Ureter (tissue), 1 donor: ENCODE measurements around the gene ENTPD6. TPM values are rescaled to one million over a fixed set of nuclear protein-coding genes. Genes with fewer than 3 reads are reported as not detected.
"Not testable (repeated sequence)": the region's sequence is repeated elsewhere in the genome, so short reads cannot be mapped to it uniquely, and the experiment has no call there.

Experiments
- DNase-seq: peaks from one replicate; pipeline ENCODE4 v3.0.0-alpha.2; 2020; ENCODE audit warnings: low spot score
- total RNA-seq: library from RNA; stranded (reverse); gene quantifications from one replicate; pipeline ENCODE4 v1.2.4, GENCODE V29; 2023
- donor health status: DM: yes; HTN: yes; CAD: no.

The ENTPD6 gene
- total RNA-seq, result 53.3 TPM

DNA sequence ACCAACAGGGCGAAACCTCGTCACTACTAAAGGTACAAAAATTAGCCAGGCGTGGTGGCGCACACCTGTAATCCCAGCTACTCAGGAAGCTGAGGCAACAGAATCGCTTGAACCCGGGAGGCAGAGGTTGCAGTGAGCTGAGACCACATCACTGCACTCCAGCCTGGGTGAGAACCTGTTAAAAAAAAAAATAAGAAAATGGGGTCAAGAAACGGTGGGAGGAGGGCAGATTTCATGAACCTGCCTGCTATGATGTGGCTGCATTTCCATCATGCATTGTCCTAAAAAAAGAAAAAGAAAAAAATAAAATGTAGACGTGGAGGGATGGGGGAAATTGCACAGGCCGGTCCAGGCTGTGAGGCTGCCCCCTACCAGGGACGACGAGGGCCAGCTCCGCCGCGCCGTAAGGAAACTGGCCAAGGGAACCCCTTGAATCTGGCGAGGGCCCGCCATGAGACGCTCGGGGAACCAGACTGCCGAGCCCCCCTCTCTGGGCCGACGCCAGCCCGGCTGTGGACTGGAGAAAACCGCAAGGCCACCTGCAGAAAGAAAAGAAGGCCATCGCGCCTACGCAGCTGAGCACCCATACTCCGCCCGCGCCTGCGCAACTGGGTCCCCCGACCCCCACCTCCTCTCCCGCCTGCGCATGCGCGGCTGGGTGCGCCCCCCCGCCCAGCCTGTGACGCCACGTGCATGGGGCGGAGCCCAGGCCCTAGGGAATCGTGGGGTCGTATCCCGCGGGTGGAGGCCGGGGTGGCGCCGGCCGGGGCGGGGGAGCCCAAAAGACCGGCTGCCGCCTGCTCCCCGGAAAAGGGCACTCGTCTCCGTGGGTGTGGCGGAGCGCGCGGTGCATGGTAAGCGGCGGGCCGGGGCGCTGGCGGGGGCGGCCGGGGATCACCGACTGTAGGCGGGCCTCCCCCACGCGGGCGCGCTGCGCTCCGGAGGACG is at the start of gene ENTPD6:
TSS of gene ENTPD6 (plus strand) at position 699 of the 948 bp plus-strand sequence. CDS start 10,825 bp downstream, outside the sequence.
- peak; percentile 93 for DNase-seq

DNA sequence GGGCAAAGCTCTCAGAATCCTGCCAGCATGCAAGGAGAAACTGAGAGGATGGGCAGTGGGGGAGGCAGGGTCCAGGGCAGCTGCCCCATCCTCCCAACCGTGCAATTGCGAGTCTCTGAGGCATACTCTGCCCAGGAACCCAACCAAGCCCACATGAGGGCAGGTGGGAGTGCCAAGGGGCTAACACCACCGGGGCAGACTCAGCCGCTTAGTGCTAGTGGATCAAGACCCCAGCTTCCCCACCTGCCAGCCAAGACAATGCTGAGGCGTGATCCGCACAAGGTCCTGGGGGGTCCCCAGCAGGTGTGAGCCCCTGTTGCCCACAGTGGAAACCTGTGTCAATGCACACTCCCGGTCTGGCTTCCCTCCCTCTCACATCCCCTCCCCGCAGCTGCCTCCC is 48.5 kb upstream of the ENTPD6 start:
- no peak for DNase-seq

DNA sequence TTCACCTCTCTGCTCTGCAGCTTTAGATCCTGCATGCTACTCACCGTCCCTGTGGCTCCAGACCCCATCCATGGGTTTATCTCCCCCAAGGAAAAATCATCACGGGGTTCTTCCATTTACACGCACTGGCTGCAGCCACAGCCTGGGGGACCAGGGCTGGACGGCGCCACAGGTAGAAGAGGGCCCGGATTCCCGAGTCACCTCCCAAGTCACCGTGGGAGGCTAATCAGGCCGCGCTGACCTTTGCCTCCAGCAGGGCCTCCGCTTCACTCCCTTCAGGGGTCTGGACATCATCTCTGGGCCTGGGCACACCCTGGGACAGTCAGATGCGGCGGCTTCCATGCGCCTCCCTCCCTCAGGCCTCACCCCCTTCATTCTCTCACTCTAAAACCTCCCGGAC is 47.8 kb upstream of the ENTPD6 start:
- no peak for DNase-seq

DNA sequence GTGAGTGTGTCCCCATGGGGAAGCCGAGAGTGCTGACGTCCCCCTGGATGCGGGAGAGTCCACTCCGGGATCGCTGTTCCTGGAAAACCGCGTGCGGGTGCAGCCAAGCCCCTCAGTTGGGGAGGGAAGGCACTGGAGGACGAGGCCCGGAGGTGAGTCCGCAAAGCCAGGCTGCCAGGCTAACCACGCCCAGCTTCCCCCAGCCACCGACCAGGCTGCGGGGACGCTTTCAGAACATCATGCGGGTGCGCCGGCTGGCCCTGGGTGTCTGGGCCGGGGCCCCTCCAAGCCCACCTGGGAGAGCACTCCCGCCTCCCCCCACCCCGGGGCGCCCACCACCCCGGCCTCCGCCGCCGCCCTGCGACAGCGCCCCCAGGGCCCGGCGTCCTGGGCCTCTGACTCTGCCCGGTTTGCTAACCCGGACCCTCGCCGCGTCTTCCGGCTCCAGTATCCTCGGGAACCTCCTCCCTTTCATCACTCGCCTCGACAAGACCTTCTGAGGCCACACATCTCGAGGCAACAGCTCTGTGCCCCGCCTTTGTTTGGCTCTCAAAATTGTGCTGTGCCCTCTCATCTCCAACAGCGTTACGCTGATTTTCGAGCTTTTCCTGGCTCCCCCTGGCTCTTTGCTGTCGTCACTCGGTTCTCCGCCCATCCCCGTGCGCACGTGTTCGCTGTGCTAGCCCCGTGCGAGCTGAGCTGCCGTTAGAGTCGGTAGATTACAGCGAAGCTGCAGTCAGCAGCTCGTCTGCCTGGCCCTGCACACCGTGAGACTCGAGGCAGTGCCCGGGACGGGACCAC is 47.1 kb upstream of the ENTPD6 start:
- DNase-seq, result peak; percentile 57

DNA sequence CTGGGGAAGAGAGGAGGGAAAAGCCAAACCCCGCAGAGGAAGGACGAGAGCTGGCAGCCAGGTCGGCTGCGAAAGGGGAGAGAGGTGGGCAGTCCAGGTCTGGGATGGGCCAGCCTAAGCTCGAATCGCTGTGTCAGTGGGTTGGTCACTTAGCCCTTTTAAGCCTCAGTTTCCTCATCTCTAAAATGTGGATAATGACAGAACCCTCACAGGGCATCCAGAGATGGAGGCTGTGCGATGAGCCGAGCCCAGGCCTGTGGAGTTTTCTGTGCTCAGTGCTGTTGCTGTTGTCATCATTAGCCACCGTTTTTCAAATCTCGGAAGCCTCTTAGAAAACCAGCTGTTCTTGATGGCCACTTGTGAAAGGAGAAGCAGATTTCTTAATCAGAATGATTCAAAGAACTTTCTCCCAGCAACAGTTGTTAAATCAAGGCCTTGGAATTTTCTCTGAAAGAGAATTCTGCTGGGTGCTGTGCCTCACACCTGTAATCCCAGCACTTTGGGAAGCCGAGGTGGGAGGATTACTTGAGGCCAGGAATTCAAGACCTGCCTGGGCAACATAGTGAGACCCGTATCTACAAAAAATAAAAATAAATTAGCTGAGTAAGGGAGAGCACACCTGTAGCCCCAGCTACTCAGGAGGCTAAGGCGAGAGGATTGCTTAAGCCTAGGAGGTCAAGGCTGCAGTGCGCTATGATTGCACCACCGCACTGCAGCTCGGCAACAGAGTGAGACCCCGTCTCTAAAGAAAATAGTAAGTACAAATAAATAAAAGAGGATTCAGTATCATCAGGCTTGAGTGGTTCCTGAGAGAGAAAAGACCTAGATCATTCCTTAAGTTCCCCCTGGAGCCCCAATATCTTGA is 46.3 kb upstream of the ENTPD6 start:
- DNase-seq, result no peak

DNA sequence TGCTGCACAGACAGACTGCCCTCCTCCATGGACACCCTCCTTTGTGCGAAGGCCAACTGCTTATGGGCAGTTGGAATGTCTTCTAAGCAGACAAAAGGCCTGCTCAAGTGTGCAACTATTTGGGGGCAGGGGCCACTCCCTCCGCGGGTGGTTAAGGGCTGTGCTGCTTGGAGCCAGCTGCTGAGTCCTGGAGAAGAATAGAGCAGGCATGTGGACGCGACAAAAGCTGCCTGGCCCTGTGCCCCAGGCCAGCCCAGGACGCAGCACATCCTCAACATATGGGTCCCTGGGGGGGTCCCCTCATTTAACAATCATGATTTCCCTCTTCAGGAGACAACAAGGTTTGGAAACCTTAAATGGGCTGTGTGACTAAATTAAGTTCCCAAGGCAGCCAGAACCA is 45.5 kb upstream of the ENTPD6 start:
- no peak for DNase-seq

DNA sequence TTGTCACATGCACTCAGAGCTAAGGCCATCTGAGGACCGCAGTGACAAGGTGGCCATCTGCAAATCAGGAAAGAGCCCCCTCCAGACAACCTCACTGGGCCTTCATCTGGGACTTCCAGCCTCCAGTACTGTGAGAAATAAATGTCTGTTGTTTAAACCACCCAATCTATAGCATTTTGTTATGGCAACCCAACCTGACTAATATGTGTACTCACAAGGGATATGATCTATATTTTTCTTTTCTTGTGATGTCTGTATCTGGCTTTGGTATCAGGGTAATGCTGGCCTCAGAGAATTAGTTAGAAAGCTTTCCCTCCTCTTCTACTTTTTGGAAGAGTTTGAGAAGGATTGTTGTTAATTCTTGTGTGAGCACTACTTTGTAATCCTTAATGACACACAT is 37.5 kb upstream of the ENTPD6 start:
- DNase-seq, result no peak

DNA sequence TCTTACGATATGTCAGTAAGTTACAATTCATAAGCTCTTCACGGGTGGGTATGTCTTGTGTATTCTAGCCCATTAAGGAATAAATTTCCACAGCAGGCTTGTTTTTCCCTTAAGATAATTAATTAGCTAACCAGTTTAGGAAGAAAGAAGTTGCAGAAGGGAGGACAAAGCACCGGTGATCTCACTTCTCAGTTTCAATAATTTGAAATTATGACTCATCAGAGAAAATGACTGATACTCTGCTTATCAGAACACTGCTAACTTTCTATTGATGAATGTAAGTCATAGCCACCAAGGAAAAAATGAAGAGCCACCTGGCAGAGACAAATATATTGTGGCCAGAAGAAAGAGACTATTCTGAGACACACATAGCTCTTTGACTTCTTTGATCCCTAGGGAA is 35.0 kb upstream of the ENTPD6 start:
- no peak for DNase-seq

DNA sequence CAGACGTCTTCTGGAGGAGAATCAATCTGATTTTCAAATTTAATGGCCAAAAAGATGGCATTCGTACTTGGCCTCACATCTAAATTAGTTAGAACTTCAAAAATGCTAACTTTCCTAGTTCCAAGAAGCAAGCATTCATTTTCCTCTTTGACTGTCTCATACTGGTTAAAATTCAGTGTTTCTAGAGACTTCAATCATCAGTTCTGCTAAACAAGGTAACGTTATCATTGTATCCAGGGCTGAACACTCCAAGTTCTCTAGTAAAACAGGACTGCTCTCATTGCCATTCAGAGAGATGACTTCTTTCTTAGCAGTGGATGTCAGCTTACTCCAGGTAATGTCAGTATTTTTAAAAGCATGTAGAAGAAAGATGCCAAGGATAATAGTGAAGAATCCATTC is 34.6 kb upstream of the ENTPD6 start:
- DNase-seq, result no peak

DNA sequence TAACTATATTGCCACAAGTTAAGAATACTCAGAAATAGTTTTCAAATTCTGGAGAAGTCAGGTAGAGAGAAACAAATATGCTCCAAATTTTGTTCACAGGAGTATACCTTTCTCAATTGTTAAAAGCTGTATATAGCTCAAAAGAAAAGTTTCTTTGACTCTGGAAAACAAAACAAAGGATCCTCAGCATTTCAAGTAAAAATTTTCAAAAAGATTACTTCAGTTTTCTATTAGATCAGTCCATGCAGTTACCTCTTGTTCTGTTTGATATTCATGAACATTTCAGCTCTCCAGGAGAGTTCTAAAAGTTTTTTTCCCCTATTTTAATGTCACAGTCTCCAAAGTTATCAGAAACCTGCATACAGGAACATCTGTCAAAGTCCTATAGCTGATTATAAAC is 30.4 kb upstream of the ENTPD6 start:
- DNase-seq, result no peak

DNA sequence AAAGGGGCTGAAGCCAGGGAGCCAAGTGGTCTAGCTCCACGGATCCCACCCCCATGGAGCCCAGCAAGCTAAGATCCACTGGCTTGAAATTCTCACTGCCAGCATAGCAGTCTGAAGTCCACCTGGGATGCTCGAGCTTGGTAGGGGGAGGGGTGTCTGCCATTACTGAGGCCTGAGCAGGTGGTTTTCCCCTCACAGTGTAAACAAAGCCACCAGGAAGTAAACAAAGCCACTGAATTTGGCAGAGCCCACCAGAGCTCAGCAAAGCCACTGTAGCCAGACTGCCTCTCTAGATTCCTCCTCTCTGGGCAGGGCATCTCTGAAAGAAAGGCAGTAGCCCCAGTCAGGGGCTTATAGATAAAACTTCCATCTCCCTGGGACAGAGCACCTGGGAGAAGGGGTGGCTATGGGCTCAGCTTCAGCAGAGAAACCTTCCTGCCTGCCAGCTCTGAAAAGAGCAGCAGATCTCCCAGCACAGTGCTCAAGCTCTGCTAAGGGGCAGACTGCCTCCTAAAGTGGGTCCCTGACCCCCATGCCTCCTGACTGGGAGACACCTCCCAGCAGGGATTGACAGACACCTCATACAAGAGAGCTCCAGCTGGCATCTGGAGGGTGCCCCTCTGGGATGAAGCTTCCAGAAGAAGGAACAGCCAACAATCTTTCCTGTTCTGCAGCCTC is 29.3 kb upstream of the ENTPD6 start:
- DNase-seq, result not testable (repeated sequence)

DNA sequence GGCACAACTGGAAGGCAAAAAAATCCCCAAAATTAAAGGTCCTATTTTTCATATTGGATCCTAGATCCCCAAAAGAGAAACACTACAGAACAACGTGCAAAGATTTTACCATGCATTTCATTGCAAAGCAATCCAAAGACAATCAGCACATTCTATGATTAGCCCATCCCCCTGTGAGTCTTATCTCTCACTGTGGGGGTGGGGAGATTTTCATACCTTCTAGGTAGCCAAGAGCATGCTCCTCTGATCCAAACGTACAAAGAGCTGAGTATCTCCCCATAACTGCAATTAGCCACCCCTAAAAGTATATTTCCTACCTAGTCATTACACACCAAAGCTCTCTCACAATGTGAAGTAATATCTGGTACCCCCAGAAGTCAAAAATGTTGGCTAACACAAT is 22.2 kb upstream of the ENTPD6 start:
- DNase-seq, result no peak

DNA sequence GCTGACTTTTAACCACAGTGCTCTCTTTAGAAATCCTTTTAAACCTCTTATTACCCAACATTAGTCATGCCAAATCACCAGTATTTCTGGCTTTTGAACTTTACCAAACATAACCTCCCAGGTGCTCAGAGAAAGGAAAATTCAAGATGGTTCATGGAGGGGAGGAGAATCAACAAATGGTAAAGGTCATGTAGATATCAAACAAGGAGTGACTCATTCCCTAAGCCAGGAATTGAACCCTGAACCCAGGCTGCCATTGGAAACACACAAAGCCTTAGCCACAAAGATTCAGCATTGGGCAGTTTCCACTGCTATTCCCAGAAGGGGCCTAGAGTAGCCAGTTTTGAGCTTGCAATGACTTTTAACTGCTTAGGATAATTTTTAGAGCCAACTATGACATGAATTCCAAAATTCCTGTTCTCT is 21.6 kb upstream of the ENTPD6 start:
- DNase-seq, result no peak

DNA sequence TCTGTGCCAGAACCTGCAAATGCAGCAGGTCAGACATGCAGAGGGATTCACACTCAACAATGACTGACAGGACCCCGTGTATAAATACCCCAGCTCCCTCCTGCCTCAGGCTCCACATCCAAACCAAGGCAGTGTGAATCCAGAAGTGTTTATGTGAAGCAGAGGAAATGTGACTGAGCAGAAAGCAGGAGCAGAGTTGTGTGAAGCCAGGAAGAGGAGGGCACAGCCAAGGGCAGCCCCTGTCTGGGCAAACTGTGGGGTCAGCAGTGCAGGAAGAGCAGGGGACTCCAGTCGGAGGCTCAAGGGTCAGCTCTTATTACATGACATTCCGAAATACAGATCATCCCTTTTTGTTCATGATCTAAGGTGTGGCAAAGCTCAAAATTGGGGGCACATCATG is 19.3 kb upstream of the ENTPD6 start:
- DNase-seq, result no peak

DNA sequence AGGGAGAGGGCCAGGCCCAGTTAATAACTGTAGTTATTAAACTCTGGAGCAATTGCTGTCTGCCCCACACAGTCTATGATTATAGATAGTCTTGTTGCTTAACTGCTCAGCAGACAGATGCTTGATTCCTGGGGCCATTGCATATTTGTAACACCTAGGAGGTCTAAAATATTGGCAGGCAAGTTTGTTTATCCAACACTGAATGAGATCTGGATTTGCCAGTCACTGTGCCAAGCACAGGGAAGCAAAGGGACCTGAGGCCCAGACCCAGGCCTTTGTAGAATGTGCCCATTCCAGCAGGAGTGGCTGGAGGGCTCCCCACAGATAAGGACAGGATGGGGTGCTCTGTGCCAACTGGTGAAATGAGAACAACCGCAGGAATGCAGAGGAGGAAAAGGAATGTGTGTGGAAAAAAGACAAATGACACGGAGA is 17.6 kb upstream of the ENTPD6 start:
- no peak for DNase-seq

DNA sequence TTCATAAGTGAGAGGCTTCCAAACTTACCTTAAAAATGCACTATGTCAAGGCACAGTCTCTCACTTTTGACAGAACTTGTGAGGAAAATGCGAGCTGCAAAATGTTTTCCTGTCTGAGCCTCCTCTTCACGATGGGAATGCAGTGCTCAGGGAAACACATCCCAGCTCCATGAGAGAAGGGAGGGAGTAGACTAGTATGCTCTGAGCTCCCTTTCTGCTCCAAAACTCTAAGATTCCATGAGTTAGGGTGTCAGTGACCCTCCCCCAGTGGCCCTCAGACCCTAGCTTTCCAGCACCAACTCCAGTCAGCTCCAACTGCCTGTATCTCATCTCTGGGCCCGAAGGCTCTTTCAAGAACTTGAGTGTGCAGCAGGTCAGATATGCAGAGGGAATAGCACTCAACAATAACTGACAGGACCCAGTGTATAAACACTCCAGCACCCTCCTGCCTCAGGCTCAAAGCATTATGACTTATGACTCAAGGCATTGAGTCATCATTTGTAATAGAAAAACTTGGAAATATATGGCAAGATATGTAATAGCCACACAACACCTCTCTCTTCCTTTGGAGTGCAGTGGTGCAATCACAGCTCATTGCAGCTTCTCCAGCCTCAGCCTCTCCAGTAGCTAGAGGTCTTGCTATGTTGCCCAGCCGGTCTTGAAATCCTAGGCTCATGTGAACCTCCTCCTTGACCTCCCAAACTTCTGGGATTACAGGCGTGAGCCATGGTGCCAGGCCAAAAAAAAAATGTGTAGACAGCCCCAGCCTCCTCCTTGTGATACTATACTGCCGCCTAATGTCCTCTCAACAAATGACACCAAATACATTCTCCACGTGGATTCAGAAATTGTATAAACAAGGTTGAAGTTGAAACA is 16.7 kb upstream of the ENTPD6 start:
- no peak for DNase-seq

DNA sequence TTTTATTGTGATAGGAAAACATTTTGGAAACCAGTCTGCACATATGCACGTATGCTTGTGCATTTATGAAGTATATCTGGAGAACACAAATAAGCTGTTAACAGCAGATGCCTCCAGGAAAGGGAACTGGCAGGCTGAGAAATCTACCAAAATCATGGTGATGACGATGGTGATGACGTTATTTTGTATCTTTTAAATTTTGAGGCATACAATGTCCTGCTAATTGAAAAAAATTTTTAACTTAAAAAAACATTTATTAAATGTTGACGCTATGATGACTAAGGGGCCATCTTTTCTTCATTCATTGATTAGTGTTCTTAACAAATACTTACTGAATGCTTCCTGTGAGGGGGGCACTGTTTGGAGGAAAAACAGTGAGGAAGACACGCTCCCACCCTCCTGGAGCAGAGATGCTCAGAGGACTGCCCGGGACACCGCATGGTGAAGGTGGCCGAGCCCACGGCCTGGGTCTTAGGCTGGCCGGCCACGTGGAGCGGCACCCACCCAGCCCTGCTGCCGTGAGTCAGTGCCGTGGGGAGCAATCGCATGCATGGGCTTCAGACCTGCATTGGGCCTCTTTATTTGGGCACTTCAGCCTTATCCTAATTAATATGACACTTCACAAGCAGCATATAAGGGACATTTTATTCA is 15.9 kb upstream of the ENTPD6 start:
- no peak for DNase-seq

DNA sequence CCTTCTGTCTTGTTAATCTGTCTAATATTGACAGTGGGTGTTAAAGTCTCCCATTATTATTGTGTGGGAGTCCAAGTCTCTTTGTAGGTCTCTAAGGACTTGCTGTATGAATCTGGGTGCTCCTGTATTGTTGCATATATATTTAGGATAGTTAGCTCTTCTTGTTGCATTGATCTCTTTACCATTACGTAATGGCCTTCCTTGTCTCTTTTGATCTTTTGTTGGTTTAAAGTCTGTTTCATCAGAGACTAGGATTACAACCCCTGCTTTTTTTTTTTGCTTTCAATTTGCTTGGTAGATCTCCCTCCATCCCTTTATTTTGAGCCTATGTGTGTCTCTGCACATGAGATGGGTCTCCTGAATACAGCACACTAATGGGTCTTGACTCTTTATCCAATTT is 11.1 kb upstream of the ENTPD6 start:
- not testable (repeated sequence) for DNase-seq

DNA sequence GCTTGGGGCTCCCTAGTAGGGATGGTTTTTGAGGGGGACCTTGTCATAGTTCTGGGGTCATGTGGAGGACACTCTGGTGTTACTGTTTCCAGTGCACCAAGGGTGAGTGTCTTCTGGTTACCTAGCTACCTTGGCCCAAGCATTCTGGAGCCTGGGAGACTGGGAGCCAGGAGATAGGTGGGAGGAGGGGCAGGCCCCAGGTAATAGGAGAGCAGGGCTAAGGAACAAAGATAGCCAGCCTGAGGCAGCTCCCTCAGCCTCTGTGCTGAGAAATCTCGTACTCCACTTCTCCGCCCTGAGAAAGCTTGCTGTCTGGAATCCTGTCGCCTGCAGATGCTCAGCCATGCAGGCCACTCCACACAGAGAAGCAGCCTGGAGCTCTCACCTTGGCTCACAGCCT is 8.3 kb upstream of the ENTPD6 start:
- DNase-seq, result no peak

DNA sequence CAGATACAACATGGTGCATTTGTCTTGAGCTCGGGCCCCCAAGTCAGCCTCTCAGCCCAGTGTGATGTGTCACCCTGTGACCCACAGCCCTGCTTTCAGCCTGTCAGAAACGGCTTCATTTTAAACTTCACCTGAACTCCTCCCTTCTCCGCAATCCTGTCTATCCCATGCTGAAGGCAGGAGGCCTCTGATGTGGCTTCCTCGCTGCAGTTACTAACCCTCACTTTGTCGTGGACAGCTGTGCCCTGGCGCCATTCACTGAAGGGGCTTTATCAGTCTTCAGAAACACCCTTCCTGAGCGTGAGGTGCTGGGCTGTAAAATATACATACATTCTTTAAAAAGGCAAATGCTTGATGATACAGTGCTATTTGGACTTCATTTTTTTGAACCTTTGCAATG is 7.9 kb upstream of the ENTPD6 start:
- no peak for DNase-seq
